Neural cell (in vitro differentiated cells): Measurements from ENCODE around the gene TNFRSF4. TPM values are rescaled to one million over a fixed set of nuclear protein-coding genes. Genes with fewer than 3 reads are reported as not detected.

Experiments
- H2AFZ ChIP-seq: fragments of 200-600, 300-800 bp; sonication (generic), shearing (Covaris generic); 2 replicates; pipeline ENCODE4 v1.6.0; 2014; ENCODE audit warnings: low read depth, mild to moderate bottlenecking, antibody characterized with exemption, low read length, moderate library complexity
- H3F3A ChIP-seq: fragments of 200-600 bp; shearing (Covaris generic); 2 replicates; pipeline ENCODE4 v1.6.1; 2016; ENCODE audit warnings: mild to moderate bottlenecking, moderate library complexity, mixed read lengths, antibody characterized with exemption, low read length; ENCODE audit not compliant: insufficient read depth, poor library complexity, severe bottlenecking
- H3K27ac ChIP-seq: fragments of 200-600, 300-800 bp; sonication (generic), shearing (Covaris generic); 2 replicates; pipeline ENCODE4 v1.5.1; 2014; ENCODE audit warnings: mild to moderate bottlenecking, low read length, moderate library complexity
- H3K27me3 ChIP-seq: fragments of 300-800, 200-600 bp; sonication (generic), shearing (Covaris generic); 2 replicates; pipeline ENCODE4 v1.6.0; 2014; ENCODE audit warnings: mild to moderate bottlenecking, low read depth, low read length, moderate library complexity; ENCODE audit not compliant: insufficient read depth
- H3K36me3 ChIP-seq: fragments of 300-800, 200-600 bp; sonication (generic), shearing (Covaris generic); 2 replicates; pipeline ENCODE4 v1.5.1; 2014; ENCODE audit warnings: mild to moderate bottlenecking, antibody characterized with exemption, low read length, moderate library complexity; ENCODE audit not compliant: insufficient read depth
- H3K4me2 ChIP-seq: fragments of 300-800, 200-600 bp; sonication (generic), shearing (Covaris generic); 2 replicates; pipeline ENCODE4 v1.6.0; 2014; ENCODE audit warnings: mild to moderate bottlenecking, low read length
- H3K4me3 ChIP-seq: fragments of 300-800, 200-600 bp; sonication (generic), shearing (Covaris generic); 2 replicates; pipeline ENCODE4 v1.5.1; 2014; ENCODE audit warnings: mild to moderate bottlenecking, low read length, moderate library complexity
- H3K79me2 ChIP-seq: fragments of 200-600 bp; shearing (Covaris generic); replicated peaks from 2 replicates; pipeline ENCODE4 v1.6.0; 2014; ENCODE audit warnings: mild to moderate bottlenecking, low read length, moderate library complexity; ENCODE audit not compliant: insufficient read depth
- H3K9ac ChIP-seq: fragments of 300-800, 200-600 bp; sonication (generic), shearing (Covaris generic); 2 replicates; pipeline ENCODE4 v1.6.1; 2016; ENCODE audit warnings: mild to moderate bottlenecking, low read length, mixed read lengths
- H3K9me2 ChIP-seq: fragments of 200-600 bp; shearing (Covaris generic); 2 replicates; pipeline ENCODE4 v1.6.1; 2016; ENCODE audit warnings: mild to moderate bottlenecking, low read length, mixed read lengths; ENCODE audit not compliant: insufficient read depth
- H3K9me3 ChIP-seq: fragments of 200-600, 300-800 bp; sonication (generic), shearing (Covaris generic); 2 replicates; pipeline ENCODE4 v1.6.1; 2016; ENCODE audit warnings: mild to moderate bottlenecking, mixed run types, low read length, moderate library complexity, mixed read lengths
- H4K20me1 ChIP-seq: fragments of 200-600 bp; shearing (Covaris generic); 2 replicates; pipeline ENCODE4 v1.6.1; 2016; ENCODE audit warnings: mild to moderate bottlenecking, mixed run types; ENCODE audit not compliant: insufficient read depth
- CTCF ChIP-seq: fragments of 450-650 bp; IDR thresholded peaks from 2 replicates; pipeline ENCODE4 v1.5.1; 2014; ENCODE audit warnings: antibody characterized with exemption, mild to moderate bottlenecking, moderate library complexity; ENCODE audit not compliant: poor library complexity, severe bottlenecking
- EP300 ChIP-seq: fragments of 450-650 bp; conservative IDR thresholded peaks from 2 replicates; pipeline ENCODE4 v1.6.1; 2014; ENCODE audit warnings: antibody characterized with exemption, mild to moderate bottlenecking, moderate library complexity; ENCODE audit not compliant: poor library complexity, severe bottlenecking
- EZH2 ChIP-seq: fragments of 200-600, 300-800 bp; shearing (Covaris generic), sonication (generic); IDR thresholded peaks from 2 replicates; pipeline ENCODE4 v1.6.1; 2014; ENCODE audit warnings: antibody characterized with exemption, low read length, borderline replicate concordance, mild to moderate bottlenecking; ENCODE audit not compliant: insufficient read depth, poor library complexity, severe bottlenecking
- MXI1 ChIP-seq: fragments of 450-650 bp; conservative IDR thresholded peaks from 2 replicates; pipeline ENCODE4 v1.6.1; 2014; ENCODE audit warnings: antibody characterized with exemption, mild to moderate bottlenecking; ENCODE audit not compliant: poor library complexity, severe bottlenecking
- RAD21 ChIP-seq: fragments of 450-650 bp; conservative IDR thresholded peaks from 2 replicates; pipeline ENCODE4 v1.6.1; 2014; ENCODE audit warnings: antibody characterized with exemption, mild to moderate bottlenecking, moderate library complexity
- REST ChIP-seq: IDR thresholded peaks from 2 replicates; pipeline ENCODE4 v1.6.1; 2012; ENCODE audit warnings: borderline replicate concordance
- SMC3 ChIP-seq: fragments of 450-650 bp; conservative IDR thresholded peaks from 2 replicates; pipeline ENCODE4 v1.6.1; 2014; ENCODE audit warnings: antibody characterized with exemption, mild to moderate bottlenecking, moderate library complexity; ENCODE audit not compliant: poor library complexity
- TAF1 ChIP-seq: IDR thresholded peaks from 2 replicates; pipeline ENCODE4 v1.6.1; 2012; ENCODE audit warnings: low read depth
- polyA plus RNA-seq: library from polyadenylated mRNA; depleted of rRNA; stranded (reverse); fragments of >200 nt; gene quantifications from 2 replicates; pipeline ENCODE4 v1.2.3, GENCODE V29; 2014

TNFRSF4 gene
- polyA plus RNA-seq, 1 donor from 2014 or later: not detected

GRCh38 chr1:1245178-1245816 is 31.3 kb upstream of the TNFRSF4 start:
- Histone ChIP-seq H3K4me3 (no peak overlapping the region), H2AFZ (no peak overlapping the region), H3K27me3 (peaks cover 3% of the 10 kb centered on the region), H3K9ac (no peak overlapping the region), H3K79me2 (no peaks in the 10 kb centered on the region), H3K9me2 (no peaks in the 10 kb centered on the region), H3K4me2 (no peak overlapping the region), H3K36me3 (no peaks in the 10 kb centered on the region), H3F3A (no peaks in the 10 kb centered on the region), H4K20me1 (no peaks in the 10 kb centered on the region), H3K9me3 (no peaks in the 10 kb centered on the region), H3K27ac (no peak overlapping the region)
- TF ChIP-seq TAF1 (no peak), EP300 (no peak)

- H2AFZ ChIP-seq: no peak overlapping the region
- no peak overlapping the region for H3K4me3 ChIP-seq
- no peaks in the 10 kb centered on the region for H3K36me3 ChIP-seq
- no peaks in the 10 kb centered on the region for H3K9me3 ChIP-seq
- H3K4me2 ChIP-seq: no peak overlapping the region
- H3K27me3 ChIP-seq: peaks cover 3% of the 10 kb centered on the region
- no peak overlapping the region for H3K27ac ChIP-seq
- TF ChIP-seq MXI1 (no peak), EZH2 (no peak), RAD21 (no peak), TAF1 (no peak), REST (no peak), SMC3 (no peak)
- no peaks in the 10 kb centered on the region for H3K79me2 ChIP-seq
- H3F3A ChIP-seq: no peaks in the 10 kb centered on the region
- no peaks in the 10 kb centered on the region for H4K20me1 ChIP-seq
- H3K9ac ChIP-seq: no peak overlapping the region
- no peaks in the 10 kb centered on the region for H3K9me2 ChIP-seq
These were observed 30.3 kb upstream of the TNFRSF4 start for GRCh38 chr1:1244192-1244811.

GRCh38 chr1:1243807-1244191 is 29.8 kb upstream of the TNFRSF4 start:
- no peak overlapping the region for H3K27ac ChIP-seq
- H3K27me3 ChIP-seq: peaks cover 3% of the 10 kb centered on the region
- no peaks in the 10 kb centered on the region for H3K36me3 ChIP-seq
- H3F3A ChIP-seq: no peaks in the 10 kb centered on the region
- H3K9ac ChIP-seq: no peak overlapping the region
- no peaks in the 10 kb centered on the region for H3K9me2 ChIP-seq
- TF ChIP-seq REST: no peak
- no peak for TF ChIP-seq EZH2
- TF ChIP-seq RAD21: no peak
- TF ChIP-seq MXI1: no peak
- no peak for TF ChIP-seq CTCF
- TF ChIP-seq EP300: no peak
- no peak for TF ChIP-seq SMC3
- no peak overlapping the region for H3K4me3 ChIP-seq
- no peak overlapping the region for H2AFZ ChIP-seq
- H3K9me3 ChIP-seq: no peaks in the 10 kb centered on the region
- no peak overlapping the region for H3K4me2 ChIP-seq
- no peaks in the 10 kb centered on the region for H3K79me2 ChIP-seq
- H4K20me1 ChIP-seq: no peaks in the 10 kb centered on the region
